HG03520 (cell line): Measurements from ENCODE around the gene MDH2.
"Not testable (repeated sequence)": the region's sequence is repeated elsewhere in the genome, so short reads cannot be mapped to it uniquely, and the experiment has no call there.

Experiments
- ATAC-seq: cut with Tn5 transposase; IDR thresholded peaks from one replicate; pipeline ENCODE4 v1.9.1; 2021; ENCODE audit warnings: mild to moderate bottlenecking, moderate library complexity; ENCODE audit not compliant: unreplicated experiment

The MDH2 gene

DNA sequence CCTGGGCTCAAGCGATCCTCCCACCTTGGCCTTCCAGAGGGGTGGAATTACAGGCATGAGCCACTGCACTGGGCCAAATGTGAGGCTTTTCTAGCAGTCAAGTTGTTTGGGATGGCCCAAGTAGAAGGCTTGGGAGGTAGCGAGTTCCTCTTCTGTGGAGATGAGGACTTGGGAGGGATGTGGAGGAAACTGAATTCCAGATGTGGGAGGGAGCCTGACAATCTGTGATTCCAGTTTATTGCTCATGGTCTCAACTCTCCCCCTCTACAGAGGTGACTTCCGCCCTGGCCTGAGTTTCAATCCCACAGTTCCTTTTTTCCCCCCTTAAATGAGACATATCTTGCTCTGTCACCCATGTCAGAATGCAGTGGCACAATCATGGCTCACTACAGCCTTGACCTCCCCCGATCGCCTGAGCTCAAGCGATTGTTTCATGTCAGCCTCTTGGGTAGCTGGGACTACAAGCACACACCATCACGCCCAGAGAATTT, 3.5 kb upstream of the MDH2 start:
- no peak for ATAC-seq

DNA sequence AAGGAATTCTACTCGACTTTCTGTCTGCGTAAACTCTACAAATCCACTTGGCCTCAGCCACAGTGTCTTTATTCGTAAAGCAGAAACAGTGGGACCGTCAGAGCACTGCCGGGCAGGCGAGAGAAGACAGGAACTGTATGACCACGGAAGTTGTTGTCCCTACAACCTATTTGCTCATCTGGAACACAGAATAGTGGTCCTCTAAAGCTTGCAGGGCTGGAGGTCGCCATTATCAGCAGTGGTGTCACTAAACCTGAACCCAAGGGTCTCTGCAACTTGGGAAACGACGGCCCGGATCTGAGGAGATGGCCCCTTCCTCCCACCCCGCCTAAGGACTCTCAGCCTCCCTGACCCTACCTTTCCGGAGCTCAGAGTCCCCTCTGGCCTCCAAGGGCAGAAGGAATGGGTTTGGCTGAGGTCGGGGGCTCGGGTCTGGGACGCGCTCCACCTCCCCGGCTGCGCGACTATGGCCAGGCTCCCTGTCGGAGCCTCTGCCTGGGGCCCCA, 548 bp upstream of the MDH2 start:
- peak; percentile 5 for ATAC-seq

DNA sequence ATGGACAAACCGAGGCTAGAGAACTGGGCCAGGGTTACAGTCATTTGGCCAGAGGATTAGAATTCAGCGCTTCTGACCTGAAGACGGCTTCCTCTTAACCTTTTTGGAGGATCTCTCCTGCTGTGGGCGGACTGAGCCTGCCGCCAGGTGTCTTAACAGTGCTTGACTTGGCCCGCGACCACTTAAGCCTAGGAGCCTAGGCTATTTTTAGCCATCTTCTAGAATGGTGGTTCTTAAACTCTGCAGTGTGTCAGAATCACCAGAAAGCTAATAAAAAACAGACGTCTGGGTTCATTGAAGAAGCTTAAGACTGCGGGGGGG, 722 bp downstream of the MDH2 start:
- no peak for ATAC-seq

DNA sequence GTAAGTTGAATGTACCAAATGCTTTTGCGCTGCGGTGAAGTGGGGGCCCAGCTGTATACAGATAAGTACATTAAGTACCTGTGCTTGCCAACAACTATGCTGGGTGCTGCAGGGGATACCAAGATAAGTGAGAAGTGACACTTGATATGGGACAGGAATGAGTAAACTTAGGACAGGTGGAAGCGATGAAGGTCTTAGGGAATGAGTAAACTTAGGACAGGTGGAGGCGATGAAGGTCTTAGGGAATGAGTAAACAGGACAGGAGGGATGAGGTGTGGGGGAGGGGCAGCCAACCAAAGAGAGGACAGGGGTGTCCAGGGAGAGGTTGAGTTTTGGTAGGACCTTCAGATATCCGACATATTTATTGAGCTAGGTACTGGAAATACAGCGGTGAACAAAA, 1.4 kb downstream of the MDH2 start:
- ATAC-seq = no peak

DNA sequence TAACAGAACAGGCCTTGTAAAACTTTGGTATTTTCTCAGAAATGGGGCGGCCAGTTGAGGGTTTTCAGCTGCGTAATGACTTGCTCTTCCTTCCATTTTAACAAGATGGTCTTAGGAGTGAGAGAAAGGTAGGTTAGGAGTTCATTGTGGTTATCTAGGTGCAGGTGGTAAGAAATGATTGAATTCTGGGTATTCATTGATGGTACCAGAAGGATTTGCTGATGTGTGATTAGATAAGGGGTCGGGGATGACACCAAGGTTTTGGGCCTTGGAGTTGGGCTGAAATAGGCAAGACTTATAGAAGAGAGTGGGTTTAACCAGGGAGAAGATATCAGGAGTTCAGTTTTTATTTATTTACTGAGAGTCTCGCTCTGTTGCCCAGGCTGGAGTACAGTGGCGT, 2.6 kb downstream of the MDH2 start:
- ATAC-seq = no peak

- ATAC-seq = no peak
Observed at GRCh38 chr7:76051840-76052239, 3.9 kb downstream of the MDH2 start.

- not testable (repeated sequence) for ATAC-seq
Observed at GRCh38 chr7:76052681-76053080, 4.8 kb downstream of the MDH2 start.

DNA sequence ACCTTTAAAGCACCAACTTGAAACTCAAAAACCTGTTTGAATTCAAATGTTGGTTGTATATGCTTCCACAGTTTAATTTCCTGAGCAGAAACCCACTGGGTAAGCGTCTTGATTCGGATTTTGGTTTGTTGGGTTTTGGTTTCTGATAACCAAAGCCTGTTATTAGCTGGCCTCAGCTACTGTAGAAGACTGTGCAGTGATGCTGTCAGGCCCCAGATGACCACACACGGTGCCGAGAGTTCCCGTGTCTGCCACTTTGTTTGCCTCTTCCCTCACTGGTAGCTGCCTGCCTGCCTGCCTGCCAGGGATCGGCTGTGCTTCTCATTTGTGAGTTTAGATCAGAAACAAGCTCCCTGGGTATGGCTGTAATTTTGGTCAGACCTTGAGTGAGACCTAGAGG, 5.6 kb downstream of the MDH2 start:
- ATAC-seq = no peak

DNA sequence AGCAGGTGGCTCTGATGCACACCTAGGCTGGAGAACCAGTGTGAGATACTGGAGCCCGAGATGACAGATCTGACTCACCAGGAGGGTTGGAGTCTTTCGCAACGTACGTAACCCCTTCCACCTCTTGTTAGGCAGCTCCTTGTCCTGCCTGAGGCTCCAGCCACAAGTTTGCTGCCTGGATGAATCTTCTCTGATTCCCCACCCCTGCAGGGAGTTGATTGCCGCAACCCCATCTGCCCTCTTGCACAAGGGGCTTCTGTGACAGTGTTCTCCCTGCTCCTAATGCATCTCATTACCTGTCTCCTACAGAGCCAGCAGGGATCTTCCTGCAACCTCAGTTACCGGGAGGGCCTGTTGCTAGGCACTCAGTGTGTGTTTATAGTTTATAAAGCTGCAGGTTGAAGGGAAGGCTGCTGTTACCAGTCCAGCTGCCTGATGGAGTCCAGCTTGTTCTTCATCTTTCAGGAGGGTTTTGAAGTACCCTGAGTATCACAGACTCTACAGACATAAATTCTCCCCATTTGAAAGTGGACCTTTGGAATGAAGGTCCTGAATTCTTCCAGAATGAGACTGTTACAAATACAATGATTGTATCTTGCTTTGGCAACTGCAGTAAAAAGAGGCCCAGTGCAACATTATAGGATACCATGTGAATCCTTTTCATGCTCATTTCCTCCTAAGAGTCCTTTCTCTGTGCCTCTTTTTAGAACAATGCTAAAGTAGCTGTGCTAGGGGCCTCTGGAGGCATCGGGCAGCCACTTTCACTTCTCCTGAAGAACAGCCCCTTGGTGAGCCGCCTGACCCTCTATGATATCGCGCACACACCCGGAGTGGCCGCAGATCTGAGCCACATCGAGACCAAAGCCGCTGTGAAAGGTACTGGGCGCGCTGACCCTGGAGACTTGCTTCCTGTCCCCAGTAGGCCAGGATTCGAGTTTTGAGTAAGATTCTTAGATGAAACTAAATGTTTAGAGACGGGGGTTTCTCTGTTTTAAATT, 6.5 kb downstream of the MDH2 start:
- no peak for ATAC-seq

DNA sequence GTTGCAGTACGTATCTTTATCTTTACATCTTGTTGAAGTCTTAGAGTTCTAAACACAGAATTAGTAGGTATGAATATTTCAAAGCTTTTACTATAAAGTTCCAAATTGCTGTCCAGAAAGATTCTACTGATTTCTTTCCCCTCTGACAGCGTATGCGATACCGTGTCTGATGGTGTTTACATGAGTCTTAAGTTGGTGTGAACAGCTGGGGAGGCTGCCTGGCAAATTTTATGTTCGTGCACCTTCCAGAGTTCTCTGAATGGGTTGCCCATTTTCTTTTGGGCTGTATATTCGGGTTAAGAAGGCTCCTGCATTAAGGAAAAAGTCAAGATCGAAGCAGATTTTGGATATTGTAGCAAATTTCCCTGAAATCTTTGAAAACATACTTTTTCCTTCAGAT, 8.3 kb downstream of the MDH2 start:
- no peak for ATAC-seq

GRCh38 chr7:76057103-76057812, 9.4 kb downstream of the MDH2 start:
- ATAC-seq = no peak

DNA sequence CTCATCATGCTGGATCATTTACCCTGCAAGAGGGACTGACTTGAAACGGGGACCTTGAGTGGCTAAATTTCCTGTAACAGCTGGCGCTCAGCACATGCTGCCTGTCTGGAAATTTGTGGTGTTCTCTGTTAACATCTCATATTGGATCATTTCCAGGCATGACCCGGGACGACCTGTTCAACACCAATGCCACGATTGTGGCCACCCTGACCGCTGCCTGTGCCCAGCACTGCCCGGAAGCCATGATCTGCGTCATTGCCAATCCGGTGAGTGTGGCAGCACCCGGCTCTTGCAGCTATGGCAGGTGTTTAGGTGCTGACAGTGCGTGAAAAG, 9.9 kb downstream of the MDH2 start:
- ATAC-seq = no peak

GRCh38 chr7:76058745-76059144, 10.8 kb downstream of the MDH2 start:
- ATAC-seq = not testable (repeated sequence)

DNA sequence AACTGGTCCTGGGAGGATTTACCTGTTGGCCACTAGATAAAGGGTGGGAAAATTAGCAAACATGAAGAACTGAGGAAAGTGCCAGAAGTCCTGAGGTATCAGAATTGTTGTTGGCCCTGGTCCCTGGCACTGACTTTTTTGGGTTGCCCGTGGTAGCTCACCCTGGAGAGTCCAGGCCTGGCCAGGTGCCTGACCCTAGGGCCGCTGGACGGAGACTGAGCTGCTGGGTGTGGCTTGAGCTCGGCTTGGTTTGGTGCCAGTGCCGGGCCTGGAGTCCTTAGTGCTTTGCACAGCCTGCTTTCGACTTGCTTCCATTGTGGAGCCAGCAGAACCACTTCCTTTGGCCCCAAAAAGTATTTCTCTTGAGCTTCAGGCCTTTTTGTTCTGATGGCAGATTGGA, 12.9 kb downstream of the MDH2 start:
- no peak for ATAC-seq

DNA sequence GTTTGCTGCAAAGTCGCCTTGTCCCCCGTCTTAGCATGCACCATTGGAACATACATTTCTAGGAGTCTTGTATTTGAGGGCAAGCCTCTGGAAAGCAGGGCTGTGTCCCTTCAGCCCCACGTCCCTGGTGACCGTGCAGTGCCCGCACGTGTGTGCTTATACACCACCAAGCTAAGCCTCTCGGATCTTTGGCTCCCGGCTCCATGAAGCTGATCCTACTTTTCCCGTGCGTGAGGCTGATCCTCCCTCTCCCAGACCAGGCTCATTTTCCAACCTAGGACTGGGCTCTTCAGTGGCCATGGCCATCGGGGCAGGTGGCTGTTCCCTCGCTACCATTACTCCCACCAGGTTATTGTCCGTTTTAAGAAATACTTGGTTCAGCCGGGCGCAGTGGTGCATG, 14.3 kb downstream of the MDH2 start:
- no peak for ATAC-seq

DNA sequence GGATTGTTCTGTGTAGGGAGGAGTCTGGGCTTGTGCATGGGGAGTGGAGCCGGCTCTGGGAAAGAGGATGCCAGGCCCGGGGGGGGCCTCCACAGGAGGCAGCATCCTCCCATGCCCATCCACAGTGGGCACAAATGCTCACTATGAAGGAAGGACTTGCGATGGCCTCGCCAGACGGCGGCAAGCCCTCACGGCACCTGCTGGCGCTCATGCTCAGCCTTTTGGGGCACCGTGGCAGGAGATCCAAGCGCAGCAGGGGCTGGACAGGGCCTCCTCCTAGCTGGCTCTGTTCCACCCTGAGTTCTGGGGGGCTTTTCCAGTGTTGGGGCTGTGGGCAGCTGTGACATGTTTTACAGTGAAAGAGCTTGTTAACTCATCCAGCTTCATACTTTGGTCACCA, 15.2 kb downstream of the MDH2 start:
- no peak for ATAC-seq

DNA sequence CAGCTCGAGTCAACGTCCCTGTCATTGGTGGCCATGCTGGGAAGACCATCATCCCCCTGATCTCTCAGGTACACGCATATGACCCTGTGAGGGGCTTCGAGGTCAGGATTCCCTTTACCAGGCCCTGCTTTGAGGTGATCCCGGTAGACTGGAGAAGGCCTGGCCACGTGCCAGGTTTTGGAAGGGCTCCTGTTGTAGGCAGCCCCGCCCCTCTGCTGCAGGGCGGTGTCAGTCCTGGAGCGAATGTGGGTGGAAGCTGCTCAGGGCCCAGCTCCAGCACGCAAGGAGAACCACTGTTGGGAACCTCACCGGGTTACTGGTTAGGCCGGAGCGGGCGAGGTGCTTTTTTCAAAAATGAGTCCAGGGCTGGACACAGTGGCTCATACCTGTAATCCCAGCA, 15.6 kb downstream of the MDH2 start:
- ATAC-seq = no peak

DNA sequence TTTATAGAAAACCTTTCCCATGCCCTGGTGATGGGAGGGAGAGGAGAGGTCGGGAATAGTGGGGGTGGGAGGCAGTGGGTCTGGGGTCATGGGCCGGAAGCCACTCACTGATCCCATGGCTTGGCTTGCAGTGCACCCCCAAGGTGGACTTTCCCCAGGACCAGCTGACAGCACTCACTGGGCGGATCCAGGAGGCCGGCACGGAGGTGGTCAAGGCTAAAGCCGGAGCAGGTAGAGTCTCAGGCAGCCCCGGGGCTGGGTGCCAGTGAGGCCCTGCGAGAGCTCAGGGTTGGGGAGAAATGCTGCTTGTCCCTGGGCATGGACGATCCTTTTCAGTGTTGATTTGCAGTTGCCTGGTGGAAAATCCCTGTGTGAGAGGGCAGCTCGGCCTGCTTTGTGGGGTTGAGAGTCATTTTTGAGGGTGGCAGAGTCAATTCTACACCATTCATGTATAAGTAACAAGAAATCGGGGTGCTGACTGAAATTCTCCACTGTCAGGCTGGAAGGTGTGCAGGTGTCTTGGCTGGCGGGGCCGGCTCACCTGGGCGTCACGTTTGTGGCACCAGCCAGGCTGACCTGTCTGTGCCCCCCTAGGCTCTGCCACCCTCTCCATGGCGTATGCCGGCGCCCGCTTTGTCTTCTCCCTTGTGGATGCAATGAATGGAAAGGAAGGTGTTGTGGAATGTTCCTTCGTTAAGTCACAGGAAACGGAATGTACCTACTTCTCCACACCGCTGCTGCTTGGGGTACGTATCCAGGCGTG, 16.5 kb downstream of the MDH2 start:
- no peak for ATAC-seq

- no peak for ATAC-seq
Observed at GRCh38 chr7:76065016-76065612, 17.2 kb downstream of the MDH2 start.

- ATAC-seq = no peak
Observed at GRCh38 chr7:76066716-76067503, 19.0 kb downstream of the MDH2 start.
